ENCODE data around the gene C21orf58.
"Not testable (repeated sequence)": the region's sequence is repeated elsewhere in the genome, so short reads cannot be mapped to it uniquely, and the experiment has no call there.

The C21orf58 gene

DNA sequence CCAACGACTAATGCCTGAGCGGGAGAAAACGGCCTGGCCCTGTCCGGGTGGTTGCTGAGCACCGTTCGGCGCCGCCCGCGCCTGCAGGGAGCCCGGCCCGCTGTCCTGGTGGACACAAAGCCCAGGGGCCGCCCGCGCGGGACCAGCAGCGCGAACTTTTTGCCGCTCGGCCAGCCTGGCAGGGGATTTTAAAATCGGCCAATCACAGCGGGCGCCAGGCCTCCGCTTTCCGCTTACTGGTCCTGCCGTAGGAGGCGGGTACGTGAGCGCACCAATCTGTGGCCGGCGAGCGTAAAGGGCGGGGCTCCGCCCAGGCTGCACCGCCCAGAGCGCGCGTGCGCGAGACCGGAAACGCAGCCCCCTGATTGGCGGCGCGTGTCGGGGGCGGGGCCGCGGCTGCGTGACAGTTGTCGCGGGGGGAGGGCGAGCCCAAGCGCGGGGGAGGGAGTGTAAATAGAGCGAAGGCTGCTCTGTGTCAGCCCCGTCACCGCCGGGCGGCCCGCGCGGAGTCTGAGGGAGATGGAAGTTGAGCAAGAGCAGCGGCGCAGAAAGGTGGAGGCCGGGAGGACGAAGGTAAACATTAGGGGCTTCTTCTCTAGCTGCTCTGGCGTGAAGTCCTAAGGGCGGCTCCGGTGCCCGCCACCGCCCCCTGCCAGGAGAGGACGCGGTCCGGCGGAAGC, at the start of gene C21orf58, which contains the start of gene PCNT:
Gene C21orf58, minus strand, starts transcription at position 161 of the 680 bp plus-strand sequence. CDS start 1,132 bp downstream, outside the sequence.
Gene PCNT, plus strand, starts transcription at position 447 of the 680 bp plus-strand sequence. Its CDS starts 73 bp downstream, at position 520.
- peak; percentile 98 for DNase-seq

DNA sequence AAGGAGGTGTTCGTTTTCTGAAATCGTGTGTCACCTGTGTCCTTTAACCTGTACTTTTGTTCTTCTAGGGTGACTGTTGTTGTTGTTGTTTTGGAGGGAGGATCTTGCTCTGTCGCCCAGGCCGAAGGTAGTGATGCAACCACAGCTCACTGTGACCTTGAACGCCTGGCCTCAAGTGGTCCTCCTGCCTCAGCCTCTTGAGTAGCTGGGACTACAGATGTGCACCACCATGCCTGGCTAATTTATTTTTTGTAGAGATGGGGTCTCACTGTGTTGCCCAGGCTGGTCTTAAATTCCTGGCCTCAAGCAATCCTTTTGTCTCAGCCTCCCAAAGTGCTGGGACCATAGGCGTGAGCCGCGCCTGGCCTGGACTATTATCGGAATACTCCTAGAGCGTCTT, 49.3 kb upstream of the C21orf58 start:
- DNase-seq, result not testable (repeated sequence)

DNA sequence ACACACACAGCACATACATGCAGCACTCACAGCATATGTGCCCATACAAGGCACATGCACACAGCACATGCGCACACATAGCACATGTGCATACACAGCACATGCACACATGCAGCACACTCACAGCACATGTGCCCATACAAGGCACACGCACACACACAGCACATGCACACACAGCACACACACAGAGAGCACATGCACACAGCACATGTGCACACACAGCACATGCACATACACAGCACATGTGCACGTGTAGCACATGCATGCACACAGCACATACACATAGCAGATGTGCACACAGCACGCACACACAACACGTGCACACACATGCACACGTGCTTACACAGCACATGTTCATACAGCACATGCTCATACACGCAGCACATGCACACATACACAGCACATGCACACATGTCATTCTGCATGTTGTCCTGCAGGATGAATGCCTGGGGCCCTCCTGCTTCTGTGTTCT, 48.4 kb upstream of the C21orf58 start:
- no peak for DNase-seq

DNA sequence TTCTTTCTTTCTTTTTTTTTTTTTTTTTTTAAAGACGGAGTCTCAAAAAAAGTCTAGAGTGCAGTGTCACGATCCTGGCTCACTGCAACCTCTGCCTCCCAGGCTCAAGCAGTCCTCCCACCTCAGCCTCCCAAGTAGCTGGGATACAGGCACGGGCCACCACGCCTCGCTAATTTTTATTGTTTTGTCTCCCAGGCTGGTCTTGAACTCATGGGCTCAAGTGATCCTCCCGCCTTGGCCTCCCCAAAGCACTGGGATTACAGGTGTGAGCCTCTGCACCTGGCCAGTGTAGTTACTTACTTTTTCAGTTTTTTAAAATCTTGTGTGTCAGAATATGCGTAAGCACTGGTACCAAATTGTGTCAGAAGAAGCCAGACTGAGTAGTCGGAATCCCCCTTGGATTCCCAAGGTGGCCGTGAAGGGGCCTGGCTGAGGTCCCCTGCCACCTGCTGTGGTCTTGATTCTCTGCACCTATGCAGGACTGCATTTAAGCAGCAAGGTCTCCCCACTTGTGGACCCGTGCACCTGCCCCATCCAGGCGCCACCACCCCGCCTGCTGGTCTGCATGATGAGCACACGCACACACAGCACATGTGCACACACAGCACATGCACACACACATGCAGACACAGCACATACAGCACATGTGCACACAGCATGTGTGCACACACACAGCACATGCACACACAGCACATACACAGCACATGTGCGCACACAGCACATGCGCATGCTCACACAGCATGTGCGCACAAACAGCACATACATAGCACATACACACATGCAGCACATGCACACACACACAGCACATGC, 47.7 kb upstream of the C21orf58 start:
- DNase-seq, result no peak

DNA sequence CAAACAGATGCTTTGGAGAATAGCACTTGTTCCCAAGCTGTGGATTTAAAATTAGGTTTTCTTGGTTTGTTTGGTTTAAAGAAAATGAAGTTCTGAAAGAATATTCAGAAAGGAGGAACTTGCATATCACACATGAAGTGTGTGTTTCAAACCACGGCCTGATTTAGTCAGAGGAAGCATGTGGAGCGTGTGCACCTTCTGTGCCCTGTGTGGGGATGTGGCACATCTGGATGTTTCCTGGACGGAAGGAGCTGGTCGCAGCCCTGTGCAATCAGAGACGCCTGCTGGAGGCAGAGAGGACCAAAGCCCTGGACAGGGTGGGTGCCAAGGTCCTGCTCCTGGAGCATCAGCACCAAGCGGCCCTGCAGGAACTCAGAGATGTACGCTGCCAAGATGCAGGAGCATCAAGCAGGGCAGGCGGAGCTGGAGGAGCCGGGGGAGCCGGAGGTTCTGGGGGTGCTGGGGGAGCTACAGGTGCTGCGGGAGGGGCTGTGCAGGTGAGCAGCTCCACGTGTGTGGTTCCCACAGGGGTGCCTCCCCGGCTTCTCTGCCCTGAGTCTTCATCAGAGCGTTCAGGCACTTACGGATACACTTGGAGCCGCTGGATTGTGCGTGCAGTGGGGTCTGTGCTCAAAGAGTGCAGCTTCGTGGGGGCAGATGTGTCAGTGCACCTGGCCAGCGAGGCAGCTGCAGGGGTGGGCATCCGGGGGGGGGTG, 46.0 kb upstream of the C21orf58 start:
- DNase-seq, result no peak

DNA sequence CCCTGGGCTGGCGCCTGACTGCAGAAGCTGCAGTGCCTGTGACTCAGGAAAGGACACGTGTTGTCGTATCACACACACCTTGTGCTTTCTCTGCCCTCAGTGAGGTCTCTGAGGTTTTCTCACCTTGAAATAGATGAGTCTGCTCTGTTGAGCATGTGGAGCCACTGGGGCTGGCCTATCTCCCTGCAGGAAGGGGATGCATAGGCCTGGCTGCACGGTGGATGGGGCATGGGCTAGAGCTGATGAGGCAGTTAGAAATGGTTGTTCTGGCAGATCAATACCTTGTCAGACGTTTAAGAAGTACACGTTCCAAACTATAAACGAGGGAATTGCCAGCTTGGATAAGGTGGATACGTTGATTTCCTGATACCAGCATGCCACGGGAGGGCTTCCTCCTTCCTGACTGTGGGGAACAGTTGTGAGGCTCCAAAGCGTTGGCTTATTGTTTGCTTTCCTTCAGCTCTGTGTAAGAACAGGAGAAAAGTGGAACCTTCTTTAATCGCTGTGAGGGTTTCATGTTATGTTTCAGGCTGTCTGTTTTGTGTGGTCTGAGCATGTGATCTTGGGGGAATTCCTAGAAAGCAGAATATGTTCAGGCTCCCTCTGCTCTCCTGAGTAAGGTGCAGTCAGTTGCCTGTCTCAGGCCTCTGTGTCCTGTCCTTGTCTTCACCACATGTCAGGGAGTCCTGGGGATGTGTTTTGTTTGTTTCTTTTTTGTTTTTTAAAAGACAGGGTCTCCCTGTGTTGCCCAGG, 45.0 kb upstream of the C21orf58 start:
- DNase-seq, result no peak

DNA sequence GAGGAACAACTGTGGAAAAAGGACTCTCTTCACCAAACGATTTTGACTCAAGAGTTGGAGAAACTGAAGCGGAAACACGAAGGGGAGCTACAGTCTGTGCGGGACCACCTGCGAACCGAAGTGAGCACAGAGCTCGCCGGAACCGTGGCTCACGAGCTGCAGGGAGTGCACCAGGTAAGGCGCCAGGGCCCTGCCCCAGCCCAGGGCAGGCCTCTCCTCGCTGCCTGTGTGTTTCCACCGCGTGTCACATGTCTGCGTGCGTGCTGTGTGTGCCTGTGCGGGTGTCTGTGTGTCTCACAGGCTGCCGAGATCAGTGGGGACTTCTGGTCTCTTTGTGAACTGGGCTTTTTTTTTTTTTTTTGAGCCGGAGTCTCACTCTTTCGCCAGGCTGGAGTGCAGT, 43.3 kb upstream of the C21orf58 start:
- no peak for DNase-seq

DNA sequence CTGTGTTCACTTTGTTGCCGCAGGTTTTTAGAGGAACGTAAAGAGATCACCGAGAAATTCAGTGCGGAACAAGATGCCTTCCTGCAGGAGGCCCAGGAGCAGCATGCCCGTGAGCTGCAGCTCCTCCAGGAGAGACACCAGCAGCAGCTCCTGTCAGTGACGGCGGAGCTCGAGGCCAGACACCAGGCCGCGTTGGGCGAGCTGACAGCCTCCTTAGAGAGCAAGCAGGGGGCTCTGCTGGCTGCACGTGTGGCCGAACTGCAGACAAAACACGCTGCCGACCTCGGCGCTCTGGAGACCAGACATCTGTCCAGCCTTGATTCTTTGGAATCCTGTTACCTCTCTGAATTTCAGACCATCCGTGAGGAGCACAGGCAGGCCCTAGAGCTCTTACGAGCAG, 42.9 kb upstream of the C21orf58 start:
- no peak for DNase-seq

DNA sequence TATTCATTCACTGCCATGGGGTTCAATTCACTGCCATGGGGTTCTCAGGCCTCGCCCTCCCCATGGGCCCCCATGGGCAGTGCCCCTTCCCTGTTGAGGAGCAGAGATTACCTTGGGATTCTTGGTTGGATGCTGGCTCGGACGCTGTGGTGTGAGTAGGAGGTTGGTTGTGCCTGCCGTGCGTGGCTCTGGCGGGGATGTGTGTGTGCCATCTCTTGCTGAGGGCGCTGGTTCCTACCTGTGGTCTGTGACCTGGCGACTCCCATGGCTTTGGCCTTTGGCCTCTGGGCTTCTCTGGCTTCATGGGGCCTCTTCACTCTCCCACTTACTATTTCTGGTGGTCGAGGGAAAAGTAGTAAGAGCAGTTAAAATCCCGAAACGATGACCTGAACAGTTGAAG, 42.4 kb upstream of the C21orf58 start:
- DNase-seq, result no peak

DNA sequence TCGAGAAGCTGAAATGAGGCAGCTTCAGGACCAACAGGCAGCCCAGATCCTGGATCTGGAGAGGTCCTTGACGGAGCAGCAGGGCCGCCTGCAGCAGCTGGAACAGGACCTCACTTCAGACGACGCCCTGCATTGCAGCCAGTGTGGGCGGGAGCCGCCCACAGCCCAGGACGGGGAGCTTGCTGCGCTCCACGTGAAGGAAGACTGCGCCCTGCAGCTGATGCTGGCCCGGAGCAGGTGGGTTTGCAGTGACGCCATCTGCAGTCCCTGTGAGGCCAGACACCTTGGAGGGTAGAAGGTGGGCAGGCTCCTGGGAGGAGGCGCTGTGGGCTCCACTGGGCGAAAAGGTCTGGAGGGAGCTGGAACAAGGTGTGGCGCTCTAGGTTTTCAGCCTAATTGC, 40.0 kb upstream of the C21orf58 start:
- no peak for DNase-seq

DNA sequence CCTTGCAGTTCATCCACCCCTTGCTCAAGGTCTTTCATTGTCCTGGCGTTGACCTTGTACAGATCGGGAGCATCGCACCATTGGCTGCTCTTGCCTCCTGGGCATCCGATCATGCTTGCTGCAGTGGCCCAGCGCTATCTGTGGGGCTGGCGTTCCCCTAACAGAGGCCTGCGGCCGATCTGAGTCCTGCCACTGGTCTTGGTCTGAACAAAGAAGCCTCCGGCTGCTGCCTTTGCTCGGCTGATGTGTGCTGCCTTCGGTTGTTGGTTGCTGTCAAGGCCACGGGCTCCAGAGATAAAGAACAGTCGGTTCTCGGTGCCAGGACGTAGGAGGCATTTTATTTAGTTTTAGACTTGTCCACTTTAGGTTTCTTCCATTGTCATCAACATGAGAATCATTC, 39.3 kb upstream of the C21orf58 start:
- DNase-seq, result no peak

DNA sequence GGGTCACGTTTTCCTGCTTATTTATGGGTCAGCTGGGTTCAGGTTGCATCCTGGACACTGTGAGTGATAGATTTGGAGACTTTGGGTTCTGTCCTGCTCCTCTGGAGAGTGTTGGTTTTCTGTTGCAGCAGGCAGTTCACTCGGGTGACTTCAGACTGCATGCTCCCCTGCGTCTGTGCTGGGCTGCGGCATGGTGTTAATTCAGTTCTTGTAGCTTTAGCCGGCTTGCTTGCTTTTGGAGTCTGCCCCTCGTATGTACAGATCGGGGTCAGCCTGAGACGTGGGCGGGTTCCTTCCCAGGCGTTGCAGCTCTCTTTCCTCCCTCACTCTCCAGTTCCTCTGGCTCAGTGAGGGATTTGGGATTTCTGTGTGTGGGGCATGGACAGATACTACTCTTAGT, 38.3 kb upstream of the C21orf58 start:
- DNase-seq, result no peak

DNA sequence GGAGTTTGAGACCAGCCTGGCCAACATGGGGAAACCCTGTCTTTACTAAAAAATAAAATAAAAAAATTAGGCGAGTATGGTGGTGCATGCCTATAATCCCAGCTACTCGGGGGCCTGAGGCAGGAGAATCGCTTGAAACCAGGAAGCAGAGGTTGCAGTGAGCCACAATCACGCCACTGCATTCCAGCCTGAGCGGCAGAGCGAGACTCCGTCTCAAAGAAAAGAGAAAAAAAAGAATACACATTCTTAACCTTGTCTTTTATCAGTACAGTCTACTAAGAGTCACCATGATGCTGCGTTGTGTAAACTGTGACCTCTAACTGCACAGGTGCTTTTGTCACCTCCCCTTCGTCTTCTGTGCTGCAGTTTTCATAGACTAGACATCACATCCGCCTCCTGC, 37.5 kb upstream of the C21orf58 start:
- DNase-seq, result no peak

DNA sequence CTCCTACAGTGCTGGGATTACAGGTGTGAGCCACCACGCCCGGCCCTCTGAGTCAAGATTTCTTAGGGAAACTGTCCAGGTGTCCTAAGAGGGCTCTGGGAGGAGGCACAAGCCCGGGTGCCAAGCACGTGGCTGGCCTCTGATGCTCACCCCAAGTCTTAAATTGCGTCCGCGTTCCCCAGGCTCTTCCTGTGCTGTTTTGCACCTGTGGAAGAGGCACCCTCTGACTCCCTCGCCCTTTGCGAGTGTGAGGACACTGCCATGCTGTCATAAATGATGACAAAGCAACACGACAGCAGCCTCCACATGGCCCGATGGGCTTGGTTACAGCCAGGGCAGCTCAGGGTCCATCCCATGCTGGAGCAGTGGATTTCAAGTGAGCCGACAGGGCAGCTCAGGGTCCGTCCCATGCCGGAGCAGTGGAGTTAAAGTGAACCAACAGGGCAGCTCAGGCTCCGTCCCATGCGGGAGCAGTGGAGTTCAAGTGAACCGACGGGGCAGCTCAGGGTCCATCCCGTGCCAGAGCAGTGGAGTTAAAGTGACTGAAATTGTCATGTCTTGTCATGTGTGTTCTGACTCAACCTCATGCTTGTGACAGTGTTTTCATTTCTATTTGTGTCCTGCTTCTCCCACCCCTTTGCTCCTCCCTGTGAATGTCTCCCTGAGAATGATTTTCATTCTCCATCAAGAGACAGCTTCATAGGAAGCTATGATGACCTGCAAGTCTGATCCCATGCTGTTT, 34.2 kb upstream of the C21orf58 start:
- no peak for DNase-seq

DNA sequence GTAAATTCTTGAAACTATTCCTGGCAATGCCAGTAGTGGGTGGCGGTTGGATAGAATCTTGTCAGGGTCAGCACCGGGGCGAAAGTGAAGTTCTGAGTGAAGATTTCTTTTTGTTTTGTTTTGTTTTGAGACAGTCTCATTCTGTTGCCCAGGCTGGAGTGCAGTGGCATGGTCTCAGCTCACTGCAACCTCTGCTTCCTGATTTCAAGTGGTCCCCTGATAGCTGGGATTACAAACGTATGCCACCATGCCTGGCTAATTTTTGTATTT, 33.6 kb upstream of the C21orf58 start:
- DNase-seq, result no peak

DNA sequence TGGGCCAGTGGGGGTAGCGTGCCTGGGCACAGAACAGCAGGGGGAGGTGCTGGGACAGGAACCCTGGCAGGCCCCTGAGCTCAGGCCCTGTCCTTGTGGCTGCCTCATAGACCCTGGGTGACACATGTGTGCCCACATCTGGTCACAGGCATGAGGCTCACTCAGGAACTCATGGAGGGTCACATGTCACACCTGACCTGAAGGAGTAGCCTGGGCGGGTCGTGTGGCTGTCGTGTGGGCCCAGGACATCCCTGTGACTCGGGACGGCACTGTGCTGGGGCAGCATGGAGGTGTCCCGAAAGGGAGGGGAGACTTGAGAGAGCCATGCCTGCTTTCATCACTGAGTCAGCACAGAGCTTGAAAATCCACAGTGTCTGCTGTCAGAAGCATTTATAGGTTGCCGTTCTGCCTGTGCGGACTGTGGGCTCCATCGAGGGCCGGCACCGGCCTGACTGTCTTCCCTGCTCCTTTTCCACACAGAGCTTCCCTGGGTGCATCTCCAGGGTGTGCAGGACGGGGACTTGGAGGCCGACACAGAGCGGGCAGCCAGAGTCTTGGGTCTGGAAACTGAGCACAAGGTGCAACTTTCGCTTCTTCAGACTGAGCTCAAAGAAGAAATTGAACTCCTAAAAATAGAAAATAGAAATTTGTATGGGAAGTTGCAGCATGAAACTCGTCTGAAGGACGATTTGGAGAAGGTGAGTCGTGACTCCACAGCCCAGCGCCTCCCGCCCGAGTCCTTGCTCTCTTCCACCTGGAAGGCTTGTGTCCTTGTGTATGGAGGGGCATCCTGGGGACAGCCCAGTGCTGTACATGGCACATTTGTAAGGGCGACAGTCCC, 33.0 kb upstream of the C21orf58 start:
- DNase-seq, result no peak

DNA sequence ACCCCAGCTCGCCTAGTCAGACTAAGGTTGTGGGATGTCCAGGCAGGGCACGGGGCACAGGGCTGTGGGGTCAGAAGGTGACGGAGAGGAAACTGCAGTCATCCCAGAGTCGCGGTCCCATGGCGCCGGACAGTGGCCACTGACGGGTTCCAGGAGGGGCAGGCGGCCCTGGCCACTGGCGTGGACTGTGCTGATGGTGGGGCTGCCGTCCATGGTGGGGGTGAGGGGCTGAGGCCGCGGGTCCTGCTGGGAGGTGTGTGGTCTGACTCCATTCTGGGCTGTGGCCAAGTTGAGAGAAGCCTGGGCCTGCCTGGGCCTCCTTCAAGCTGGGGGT, 32.3 kb upstream of the C21orf58 start:
- DNase-seq, result no peak

DNA sequence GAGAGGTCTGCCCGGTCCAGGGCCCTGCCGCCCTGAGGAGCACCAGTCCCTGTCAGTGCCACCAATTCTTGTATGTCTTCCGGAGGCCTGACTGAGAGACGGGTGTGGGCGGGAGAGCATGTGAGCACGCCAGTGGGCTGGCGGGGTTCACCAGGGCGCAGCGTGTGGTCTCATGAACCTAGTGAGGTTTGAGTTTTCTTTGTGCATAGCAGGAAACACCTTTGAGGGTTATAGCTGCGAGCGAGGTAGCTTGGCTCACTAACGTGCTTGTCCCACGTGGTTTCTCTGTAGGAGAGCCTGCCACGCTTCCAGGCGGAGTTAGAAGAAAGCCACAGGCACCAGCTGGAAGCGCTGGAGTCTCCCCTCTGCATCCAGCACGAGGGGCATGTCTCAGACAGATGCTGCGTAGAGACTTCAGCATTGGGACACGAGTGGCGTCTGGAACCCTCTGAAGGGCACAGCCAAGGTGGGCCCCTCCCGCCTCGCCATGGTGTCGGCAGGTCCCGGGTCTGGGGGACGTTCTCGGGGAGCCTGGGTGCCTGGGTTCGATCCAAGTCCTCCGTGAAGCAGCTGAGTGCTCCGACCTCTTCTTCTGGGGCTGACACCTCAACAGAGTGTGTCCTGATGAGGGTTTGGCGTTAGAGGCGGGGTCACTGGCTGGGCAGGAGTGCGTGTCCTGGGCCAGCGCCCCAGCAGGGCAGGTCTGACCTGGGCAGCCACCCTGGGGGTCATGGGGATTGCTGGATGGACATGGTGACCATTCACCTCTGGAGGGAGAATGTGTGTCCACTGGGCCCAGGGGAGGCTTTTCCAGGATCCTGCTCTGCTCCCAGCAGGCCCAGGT, 31.7 kb upstream of the C21orf58 start:
- no peak for DNase-seq

DNA sequence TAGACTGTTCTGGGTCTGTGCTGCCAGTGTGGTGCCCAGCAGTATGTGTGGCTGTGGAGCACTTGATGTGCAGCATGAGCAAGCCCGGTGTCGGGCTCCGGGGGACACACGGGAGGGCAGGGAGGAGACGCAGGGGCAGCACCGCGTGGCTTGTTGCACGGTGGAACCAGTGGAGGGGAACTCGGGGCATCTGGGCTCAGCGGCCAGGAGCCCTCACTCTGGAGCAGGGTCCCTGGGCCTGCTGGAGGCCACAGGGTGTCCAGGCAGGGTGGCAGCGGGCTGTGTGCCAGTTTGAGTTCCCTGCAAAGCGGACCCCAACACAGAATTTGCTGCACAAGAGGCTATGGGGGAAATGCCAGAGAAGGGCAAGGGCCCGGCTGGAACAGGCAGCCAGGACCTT, 30.8 kb upstream of the C21orf58 start:
- DNase-seq, result no peak

DNA sequence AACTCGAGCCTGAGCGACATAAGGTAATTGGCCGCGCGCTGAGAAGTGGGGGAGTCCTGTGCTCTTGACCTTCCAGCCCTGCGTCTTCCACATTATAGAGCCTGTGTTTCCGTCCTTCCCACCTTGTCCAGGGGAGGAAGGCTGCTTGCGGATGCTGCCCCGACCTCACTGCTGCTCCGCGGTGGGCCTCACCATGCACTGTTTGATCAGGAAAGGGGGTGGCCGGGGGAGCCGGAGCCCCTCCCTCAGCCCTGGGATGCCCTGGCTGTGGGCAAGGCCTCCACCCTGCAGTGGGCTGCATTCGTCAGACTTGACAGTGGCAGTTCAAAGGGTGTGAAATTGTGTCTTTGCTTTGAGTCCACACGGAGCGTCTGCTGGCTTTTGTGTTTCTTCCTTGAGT, 30.4 kb upstream of the C21orf58 start:
- DNase-seq, result no peak

DNA sequence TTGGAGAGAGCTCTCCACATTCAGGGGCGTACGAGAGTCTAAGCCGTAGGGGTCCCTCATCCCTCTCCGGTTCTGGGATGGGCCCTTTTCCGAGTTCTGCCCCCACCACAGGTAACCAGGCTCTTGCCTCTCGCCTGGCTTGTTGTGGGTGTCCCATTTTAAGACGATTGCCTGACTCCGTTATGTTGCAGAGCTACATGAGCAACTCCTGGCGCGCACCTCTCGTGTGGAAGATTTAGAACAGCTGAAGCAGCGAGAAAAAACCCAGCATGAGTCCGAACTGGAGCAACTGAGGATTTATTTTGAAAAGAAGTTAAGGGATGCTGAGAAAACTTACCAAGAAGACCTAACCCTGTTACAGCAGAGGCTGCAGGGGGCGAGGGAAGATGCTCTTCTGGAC, 29.2 kb upstream of the C21orf58 start:
- DNase-seq, result no peak
